SIG-M5 treated with dmso at 0.1 percent for 504 hours (cell line): ENCODE results near the gene SETD2.

Experiments used
- DNase-seq: peaks from one replicate; lab custom pipeline; 2025; ENCODE audit not compliant: unreplicated experiment; lab: John Stamatoyannopoulos, UW

The SETD2 gene

DNA sequence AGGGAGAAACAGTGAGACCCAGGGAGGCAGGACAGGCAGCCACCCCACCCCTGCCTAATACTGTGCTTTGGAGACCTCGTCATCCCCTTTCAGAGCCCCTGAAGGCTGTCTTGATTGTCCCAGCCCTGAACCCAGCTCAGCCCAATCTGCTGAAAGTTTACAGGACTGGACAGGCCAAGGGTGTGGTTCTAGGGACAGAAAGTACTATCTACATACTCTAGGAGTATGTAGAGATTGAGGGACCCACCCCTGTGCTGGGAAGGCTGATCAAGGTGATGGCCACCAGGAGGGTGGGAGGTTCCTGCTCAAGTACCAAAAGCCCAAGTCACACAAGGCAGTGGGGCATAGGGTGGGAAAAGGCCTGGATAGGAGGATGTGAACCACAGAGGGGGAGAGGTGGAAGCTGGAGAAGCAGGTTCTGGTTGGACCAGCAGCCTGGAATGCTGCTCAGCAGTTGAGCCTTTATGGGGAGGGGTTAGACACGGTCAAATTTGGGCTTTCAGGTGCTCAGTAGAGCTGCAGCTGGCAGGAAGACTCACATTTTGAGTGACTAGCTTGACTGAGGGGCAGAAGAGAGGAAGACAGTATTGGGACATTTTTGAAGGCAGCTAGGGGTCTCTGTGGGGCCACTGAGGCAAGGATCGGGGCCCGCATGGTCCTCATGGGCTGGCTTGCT is 177.7 kb downstream of the SETD2 start:
- no peak for DNase-seq

GRCh38 chr3:46985588-46985987 is 178.3 kb downstream of the SETD2 start:
- no peak for DNase-seq

DNA sequence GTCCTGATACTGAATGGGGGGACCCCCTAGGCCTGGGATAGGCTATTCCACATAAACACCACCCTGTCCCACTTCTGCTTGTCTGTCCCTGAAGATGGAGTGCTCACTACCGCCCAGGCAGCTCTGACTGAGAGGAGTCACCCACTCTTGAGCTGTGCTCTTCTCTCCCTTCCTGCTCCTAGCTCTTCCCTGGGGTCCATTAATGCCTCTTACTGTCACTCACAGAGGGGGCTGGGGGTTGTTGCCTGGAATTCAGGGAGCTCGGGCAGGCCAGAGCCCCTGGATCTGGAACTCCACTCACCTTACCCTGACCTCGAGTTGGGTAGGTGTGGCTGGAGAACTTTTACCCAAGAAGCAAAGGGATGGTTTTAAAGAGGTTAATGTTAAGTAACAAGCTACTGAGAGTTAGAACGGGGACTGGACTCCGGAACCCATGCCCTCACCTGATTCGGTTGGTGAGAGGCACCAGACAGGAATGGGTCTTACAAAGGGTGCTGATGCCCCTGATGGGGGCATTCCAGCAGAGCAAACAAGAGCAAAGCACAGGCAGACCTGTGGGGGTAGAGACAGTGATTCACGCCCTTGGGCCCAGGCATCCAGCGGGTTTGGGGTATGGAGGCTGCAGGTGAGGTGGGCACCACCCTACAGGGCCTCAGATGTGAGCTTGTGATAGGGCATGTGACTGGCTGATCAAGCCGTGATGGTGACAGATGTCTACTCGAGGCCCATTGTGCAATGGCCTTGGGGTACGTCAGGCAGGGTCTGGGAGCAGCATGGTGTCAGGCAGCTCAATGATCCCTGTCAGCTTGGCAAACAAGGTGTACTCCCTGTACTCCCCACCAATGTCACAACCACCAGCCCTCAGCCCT is 179.1 kb downstream of the SETD2 start:
- no peak for DNase-seq

DNA sequence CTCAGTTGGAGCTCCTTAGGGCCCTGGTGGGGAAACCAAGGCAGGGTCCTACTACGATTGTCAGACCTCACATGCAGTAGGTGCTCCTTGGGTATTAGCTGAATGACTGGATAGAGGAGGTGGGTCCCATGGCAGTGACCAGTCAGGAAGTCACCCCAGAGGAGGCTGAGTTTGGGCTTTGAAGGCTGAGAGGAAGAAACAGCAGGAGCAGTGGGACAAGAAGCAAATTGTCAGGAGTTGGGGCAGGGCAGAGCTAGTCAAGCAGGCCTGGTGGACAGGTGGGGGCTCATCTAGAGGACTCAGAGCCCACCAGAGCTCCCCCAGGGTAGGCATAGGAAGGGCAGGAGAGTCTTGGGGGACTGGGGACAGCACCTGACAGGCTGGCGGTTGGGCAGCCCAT is 181.4 kb downstream of the SETD2 start:
- no peak for DNase-seq

GRCh38 chr3:46981932-46982471 is 181.9 kb downstream of the SETD2 start:
- DNase-seq = no peak

- no peak for DNase-seq
Observed at GRCh38 chr3:46979958-46980497, 183.9 kb downstream of the SETD2 start.

GRCh38 chr3:46978985-46979944 is 184.6 kb downstream of the SETD2 start, which contains the start of gene NBEAL2:
Gene NBEAL2, plus strand, starts transcription at chr3:46979666. Its CDS starts 196 bp downstream, at chr3:46979862.
- DNase-seq = peak; percentile 95

GRCh38 chr3:46978381-46978780 is 185.5 kb downstream of the SETD2 start:
- DNase-seq = no peak

DNA sequence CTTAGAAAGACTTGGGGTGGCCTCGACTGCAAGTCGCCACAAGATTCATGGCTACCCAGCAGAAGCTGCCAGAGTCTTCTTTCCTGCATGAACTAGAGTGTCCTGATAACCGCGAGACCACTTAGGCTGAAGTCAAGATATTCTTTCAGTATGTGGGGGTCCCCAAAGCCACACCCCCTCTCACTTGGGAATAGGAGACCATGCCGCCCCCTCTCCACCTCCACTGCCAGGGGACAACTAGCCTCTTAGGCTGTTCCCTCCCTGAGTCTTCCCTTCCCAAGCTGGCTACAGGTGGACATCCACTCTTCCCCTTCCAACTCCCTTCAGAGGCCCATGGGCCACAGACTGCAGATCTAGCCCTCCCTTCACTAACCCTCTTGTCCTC is 186.1 kb downstream of the SETD2 start:
- no peak for DNase-seq

- DNase-seq = peak; percentile 99
Observed at GRCh38 chr3:46976326-46977190, 187.4 kb downstream of the SETD2 start, which contains the start of gene CCDC12. Gene CCDC12, minus strand, starts transcription at chr3:46976745. Its CDS starts 13 bp downstream, at chr3:46976732.

DNA sequence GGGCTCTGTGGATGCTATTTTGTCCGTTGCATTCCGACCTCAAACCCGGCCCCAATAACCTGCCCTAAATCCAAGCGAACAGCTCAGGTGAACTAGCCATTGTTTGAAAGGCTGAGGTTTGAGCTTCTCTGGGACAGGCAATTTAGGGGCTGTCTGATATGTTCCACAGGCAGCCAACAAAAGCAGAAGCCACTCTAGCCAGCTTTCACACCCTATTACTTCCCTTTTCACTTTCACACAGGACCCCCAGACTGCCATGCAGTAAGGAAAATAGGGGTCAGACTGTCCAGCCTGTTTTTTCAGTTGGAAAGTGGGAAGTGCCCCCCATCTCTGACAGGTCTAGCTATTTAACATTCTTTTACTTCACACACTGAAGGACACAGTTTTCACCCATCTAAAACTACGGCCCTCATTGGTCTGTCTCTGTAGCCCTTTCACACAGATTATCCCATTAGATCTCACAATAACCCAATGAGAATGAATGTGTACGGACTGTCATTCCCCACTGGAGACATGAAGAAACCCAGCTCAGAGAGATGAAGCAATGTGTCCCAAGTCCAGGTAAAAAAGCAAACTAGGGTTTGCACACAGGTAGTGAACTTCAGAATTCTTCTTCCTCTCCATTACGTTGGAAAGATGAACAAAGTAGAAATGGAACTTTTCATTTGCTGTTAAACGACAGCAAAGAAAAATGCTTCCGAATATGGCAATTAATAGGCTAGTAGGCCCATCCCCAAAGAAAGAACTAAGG is 189.3 kb downstream of the SETD2 start:
- DNase-seq = peak; percentile 80

- DNase-seq = no peak
Observed at GRCh38 chr3:46972396-46972795, 191.5 kb downstream of the SETD2 start.

- DNase-seq = no peak
Observed at GRCh38 chr3:46971742-46972141, 192.2 kb downstream of the SETD2 start.

DNA sequence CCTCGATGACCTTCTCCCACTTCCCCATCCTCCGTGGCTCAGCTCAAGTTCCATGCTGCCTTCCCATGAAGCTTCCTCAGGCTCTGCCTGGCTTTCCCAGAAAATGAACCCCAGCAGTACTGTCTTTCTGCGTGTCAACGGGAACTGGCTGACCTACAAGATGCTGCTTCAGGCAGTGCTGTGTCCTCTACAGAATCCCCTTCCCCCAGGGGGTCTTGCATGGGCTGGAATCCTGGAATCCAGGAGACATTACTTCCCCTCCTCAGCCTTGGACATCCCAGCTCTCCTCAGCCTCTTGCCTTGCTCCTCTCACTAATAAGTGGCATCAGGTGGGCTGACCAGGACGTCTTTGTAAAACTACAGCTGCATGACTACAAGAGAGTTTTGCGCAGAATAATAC is 192.8 kb downstream of the SETD2 start:
- DNase-seq = no peak

- no peak for DNase-seq
Observed at GRCh38 chr3:46970391-46971091, 193.4 kb downstream of the SETD2 start.

- DNase-seq = no peak
Observed at GRCh38 chr3:46968783-46969428, 195.0 kb downstream of the SETD2 start.

GRCh38 chr3:46966811-46967210 is 197.1 kb downstream of the SETD2 start:
- no peak for DNase-seq
